NCI-H1436 treated with DMSO at 0.1 percent for 48 hours (cell line): ENCODE results near the gene SART3.
"Not testable (repeated sequence)": the region's sequence is repeated elsewhere in the genome, so short reads cannot be mapped to it uniquely, and the experiment has no call there.

Source experiments
- DNase-seq: peaks from one replicate; lab custom pipeline; 2025; lab: John Stamatoyannopoulos, UW

SART3 gene

GRCh38 chr12:108487029-108487428 lies 73.9 kb downstream of the SART3 start:
- not testable (repeated sequence) for DNase-seq

- DNase-seq, result not testable (repeated sequence)
These were observed 75.6 kb downstream of the SART3 start for GRCh38 chr12:108485371-108485770.

GRCh38 chr12:108484845-108485244 lies 76.1 kb downstream of the SART3 start:
- DNase-seq, result no peak

GRCh38 chr12:108484431-108484830 lies 76.5 kb downstream of the SART3 start:
- no peak for DNase-seq

GRCh38 chr12:108483213-108484059 lies 77.5 kb downstream of the SART3 start:
- DNase-seq, result no peak

GRCh38 chr12:108482717-108483212 lies 78.2 kb downstream of the SART3 start:
- no peak for DNase-seq

GRCh38 chr12:108479364-108480070 lies 81.5 kb downstream of the SART3 start:
- DNase-seq, result no peak

GRCh38 chr12:108478611-108479206 lies 82.3 kb downstream of the SART3 start:
- DNase-seq, result no peak

GRCh38 chr12:108477881-108478259 lies 83.1 kb downstream of the SART3 start:
- no peak for DNase-seq

- DNase-seq, result no peak
These were observed 83.7 kb downstream of the SART3 start for GRCh38 chr12:108477055-108477880.

GRCh38 chr12:108475396-108475795 lies 85.6 kb downstream of the SART3 start:
- no peak for DNase-seq

GRCh38 chr12:108473400-108474055 lies 87.4 kb downstream of the SART3 start:
- DNase-seq, result no peak
